ENCODE measurements around the gene MAP1LC3B2.

Gene MAP1LC3B2

GRCh38 chr12:116616536-116617248 is 57.5 kb downstream of the MAP1LC3B2 start:
- DNase-seq = no peak

DNA sequence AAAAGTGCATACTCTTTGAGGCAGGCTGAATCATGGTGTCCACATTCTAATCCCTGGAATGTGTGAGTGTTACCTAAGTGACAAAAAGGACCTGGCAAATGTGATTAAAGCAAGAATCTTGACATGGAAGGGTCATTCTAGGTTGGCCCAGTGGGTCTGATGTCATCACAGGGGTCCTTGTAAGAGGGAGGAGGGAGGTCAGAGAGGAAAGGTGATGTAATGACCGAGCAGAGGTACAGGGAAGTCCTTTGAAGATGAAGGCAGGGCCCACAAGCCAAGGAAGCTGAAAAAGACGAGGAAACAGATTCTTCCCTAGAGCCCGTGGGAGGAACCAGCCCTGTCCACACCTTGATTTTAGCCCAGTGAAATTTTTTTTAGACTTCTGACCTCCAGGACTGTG is 60.1 kb downstream of the MAP1LC3B2 start:
- no peak for DNase-seq

DNA sequence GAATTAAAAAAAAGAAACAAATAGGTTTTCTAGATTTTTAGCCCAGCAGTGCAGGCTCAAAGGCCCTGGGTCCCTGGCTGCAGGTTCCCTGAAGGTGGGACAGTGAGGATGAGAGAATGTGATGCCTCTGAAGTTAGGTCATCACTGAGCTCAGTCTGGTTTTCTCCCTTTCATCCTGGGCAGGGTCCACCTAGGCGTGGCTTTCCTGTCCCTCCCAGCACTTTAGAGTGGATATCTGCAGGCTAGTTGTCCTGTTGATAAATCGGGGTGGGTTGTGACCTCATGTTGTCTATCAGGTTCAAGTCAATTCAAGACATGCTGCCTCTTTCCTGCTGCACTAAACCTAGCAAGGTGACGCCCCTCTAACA is 60.9 kb downstream of the MAP1LC3B2 start:
- no peak for DNase-seq

DNA sequence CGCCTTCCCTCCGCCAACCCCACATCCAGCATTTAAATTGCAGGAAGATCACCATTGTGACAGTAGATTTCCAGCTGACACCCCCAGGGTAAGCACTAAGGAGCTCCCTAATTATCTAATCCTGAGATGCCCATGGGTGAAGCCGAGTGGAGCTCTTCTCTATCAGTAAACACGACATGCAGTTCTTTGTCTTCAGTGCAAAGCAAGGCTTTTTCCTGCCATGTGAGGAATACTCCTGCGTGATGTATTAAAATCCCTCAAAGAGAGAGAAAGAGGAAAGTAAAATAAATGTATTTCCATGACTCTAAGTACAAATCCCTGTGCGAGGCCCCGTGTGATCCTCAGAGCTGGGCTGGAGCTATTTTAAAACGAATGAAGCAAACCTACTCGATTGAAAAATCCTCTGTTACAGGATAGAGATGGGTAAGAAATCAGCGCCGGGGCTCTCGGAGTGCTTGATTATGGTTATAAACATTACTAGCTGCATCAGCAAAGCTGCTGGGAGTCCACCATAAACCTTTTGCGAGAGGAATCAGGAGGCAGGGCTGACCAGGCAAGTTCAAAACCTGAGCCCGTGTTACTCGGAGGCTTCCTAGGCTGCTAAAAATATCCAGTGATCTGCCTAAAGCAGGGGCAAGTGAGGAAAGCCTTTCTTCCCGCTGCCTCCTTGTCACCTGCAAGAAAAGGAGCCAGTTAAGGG is 61.5 kb downstream of the MAP1LC3B2 start:
- no peak for DNase-seq

DNA sequence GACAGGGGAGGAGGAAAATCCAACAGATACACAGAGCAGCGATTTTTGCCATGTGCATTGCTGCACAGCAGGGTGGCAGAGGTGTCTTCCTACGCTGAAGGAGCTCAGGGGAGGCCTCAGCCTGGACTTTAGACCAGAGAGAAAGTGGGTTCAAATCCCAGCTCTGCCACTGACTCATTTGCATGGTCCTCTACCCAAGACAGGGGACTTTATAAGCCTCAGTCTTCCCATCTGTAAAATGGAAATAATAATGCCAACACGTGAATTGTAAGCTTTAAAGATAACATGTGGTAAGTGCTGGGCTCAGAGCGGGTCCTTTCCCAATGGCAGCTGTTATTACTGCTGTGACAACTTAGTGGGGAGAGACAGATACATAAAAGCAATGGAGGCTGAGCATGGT is 62.0 kb downstream of the MAP1LC3B2 start:
- DNase-seq = no peak

DNA sequence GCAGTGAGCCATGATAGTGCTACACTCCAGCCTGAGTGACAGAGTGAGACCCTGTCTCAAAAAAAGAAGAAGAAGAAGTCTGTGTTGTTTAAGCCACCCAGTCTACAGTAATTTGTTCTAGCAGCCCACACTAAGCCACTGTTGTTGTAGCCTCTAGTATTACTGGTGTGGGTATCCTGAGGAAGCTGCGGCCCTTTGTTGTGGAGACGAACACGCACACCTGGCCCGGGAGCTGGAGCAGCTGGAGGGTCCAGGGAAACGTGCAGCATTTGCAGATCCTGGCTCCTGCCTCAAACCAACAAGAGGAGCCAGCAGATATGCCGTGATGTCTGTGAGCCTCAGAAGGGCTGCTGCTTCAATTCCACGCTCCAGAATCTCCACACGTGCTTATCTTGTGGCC is 65.3 kb downstream of the MAP1LC3B2 start:
- no peak for DNase-seq

- DNase-seq = no peak
Measured at GRCh38 chr12:116626153-116626552, 67.0 kb downstream of the MAP1LC3B2 start.
